Measurements from ENCODE around the gene ABCD3.

DNA sequence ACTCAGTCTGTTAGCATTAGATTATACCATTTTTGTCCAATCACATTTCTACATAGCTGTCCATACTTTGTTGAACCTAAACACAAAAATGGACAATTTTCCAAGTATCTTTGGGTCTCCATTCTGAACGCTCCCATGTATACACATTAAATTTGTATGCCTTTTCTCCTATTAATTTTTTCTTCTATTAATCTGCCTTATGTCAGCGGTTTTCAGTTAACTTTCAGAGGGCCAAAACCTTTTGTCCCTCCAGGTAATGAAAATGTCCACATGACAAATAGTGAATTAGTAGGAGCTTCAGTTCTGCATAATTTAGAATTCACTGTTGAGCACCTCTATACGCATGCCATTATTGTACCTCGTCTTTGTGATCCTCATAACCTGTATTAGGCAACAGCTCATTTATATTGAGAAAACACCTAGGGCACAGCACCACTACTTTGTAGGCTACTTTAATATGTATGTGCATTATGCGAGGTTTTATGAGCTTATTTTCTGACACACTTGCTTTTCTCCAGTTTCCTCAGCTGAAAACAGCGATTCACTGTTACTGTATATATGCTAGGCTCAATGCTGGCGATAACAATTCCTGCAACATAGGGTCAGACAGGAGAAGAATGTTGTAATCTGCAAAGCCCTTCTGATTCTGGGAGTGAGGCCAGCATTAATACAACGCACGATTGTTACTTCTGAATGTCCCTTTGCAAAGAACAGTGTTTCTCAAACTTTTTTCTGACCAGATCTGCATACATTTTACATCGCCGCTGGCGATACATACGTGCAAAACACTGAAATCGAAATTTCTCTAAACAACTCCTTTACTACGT, 1.1 kb upstream of the ABCD3 start:
- no peak for TF ChIP-seq POLR2A (IDR thresholded peaks at IDR 0.05)
- TF ChIP-seq, protein P1, sequence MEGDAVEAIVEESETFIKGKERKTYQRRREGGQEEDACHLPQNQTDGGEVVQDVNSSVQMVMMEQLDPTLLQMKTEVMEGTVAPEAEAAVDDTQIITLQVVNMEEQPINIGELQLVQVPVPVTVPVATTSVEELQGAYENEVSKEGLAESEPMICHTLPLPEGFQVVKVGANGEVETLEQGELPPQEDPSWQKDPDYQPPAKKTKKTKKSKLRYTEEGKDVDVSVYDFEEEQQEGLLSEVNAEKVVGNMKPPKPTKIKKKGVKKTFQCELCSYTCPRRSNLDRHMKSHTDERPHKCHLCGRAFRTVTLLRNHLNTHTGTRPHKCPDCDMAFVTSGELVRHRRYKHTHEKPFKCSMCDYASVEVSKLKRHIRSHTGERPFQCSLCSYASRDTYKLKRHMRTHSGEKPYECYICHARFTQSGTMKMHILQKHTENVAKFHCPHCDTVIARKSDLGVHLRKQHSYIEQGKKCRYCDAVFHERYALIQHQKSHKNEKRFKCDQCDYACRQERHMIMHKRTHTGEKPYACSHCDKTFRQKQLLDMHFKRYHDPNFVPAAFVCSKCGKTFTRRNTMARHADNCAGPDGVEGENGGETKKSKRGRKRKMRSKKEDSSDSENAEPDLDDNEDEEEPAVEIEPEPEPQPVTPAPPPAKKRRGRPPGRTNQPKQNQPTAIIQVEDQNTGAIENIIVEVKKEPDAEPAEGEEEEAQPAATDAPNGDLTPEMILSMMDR (IDR thresholded peaks at IDR 0.05): no peak

Measured in breast epithelium (tissue), 3 donors.